ENCODE results near the gene CARMIL1.

Gene CARMIL1

GRCh38 chr6:25290306-25291060 lies 11.3 kb downstream of the CARMIL1 start:
- ChIA-PET POLR2A (no interaction called here), CTCF (interaction anchor here (1.2 kb wide), 2 partner anchors 11 to 25 kb away, joined by 4 to 5 read pairs; partner anchors contain the start of gene CARMIL1)
- TF ChIP-seq BCL11A (tag by site-specific recombination; IDR thresholded peaks at IDR 0.05; ENCODE audit: low read depth) (no peak), KLF10 (tag by site-specific recombination; IDR thresholded peaks at IDR 0.05) (no peak)
- TF ChIP-seq, protein P1, sequence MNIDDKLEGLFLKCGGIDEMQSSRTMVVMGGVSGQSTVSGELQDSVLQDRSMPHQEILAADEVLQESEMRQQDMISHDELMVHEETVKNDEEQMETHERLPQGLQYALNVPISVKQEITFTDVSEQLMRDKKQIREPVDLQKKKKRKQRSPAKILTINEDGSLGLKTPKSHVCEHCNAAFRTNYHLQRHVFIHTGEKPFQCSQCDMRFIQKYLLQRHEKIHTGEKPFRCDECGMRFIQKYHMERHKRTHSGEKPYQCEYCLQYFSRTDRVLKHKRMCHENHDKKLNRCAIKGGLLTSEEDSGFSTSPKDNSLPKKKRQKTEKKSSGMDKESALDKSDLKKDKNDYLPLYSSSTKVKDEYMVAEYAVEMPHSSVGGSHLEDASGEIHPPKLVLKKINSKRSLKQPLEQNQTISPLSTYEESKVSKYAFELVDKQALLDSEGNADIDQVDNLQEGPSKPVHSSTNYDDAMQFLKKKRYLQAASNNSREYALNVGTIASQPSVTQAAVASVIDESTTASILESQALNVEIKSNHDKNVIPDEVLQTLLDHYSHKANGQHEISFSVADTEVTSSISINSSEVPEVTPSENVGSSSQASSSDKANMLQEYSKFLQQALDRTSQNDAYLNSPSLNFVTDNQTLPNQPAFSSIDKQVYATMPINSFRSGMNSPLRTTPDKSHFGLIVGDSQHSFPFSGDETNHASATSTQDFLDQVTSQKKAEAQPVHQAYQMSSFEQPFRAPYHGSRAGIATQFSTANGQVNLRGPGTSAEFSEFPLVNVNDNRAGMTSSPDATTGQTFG (tag by site-specific recombination; IDR thresholded peaks at IDR 0.05; ENCODE audit: borderline replicate concordance): no peak
- Histone ChIP-seq H3K9me3 (ENCODE audit: control insufficient read depth, insufficient read depth, low read depth, low read length) (no peaks in the 10 kb centered on the region), H3K4me1 (ENCODE audit: control insufficient read depth, insufficient read depth, low read length) (no peaks in the 10 kb centered on the region; the same call in 1 of the 2 replicates), H3K4me3 (ENCODE audit: low read depth, low read length) (no peak overlapping the region), H3K36me3 (ENCODE audit: control insufficient read depth in 2 of 2, insufficient read depth in 1 of 2, low read length in 2 of 2) (no peaks in the 10 kb centered on the region), H3K27ac (ENCODE audit: extremely low read depth, low read depth, low read length) (no peak overlapping the region)

GRCh38 chr6:25292384-25292783 lies 13.2 kb downstream of the CARMIL1 start:
- CTCF ChIA-PET: interaction anchor here (0.6 to 1.3 kb wide), 4 partner anchors 13 to 254 kb away, joined by 3 to 4 read pairs (median 3); partner anchors contain the start of gene CARMIL1
- Histone ChIP-seq H3K36me3 (ENCODE audit: control insufficient read depth in 2 of 2, insufficient read depth in 1 of 2, low read length in 2 of 2) (no peaks in the 10 kb centered on the region), H3K27ac (ENCODE audit: extremely low read depth, low read depth, low read length) (no peak overlapping the region), H3K4me3 (ENCODE audit: low read depth, low read length) (no peak overlapping the region), H3K4me1 (ENCODE audit: control insufficient read depth, insufficient read depth, low read length) (peaks cover 4% of the 10 kb centered on the region; the same call in 1 of the 2 replicates), H3K9me3 (ENCODE audit: control insufficient read depth, insufficient read depth, low read depth, low read length) (no peaks in the 10 kb centered on the region)
- POLR2A ChIA-PET: interaction anchor here (0.7 to 1.0 kb wide), 2 partner anchors 13 to 126 kb away, joined by 3 read pairs; partner anchors contain the start of gene CARMIL1
- TF ChIP-seq FEZF1 (tag by site-specific recombination; IDR thresholded peaks at IDR 0.05) (no peak), MEIS1 (CRISPR knock-in tag; IDR thresholded peaks at IDR 0.05; ENCODE audit: borderline replicate concordance) (no peak), ZNF133 (tag by site-specific recombination; IDR thresholded peaks at IDR 0.05) (no peak)

- no peak overlapping the region for H3K4me3 ChIP-seq (ENCODE audit: low read depth, low read length)
- H3K36me3 ChIP-seq (ENCODE audit: control insufficient read depth in 2 of 2, insufficient read depth in 1 of 2, low read length in 2 of 2): no peaks in the 10 kb centered on the region
- CTCF ChIA-PET: interaction anchor here (0.5 to 1.8 kb wide), 6 partner anchors 17 to 880 kb away, joined by 3 to 5 read pairs (median 3); no protein-coding TSS in a partner anchor
- POLR2A ChIA-PET: interaction anchor here (0.5 to 1.5 kb wide), 3 partner anchors 16 to 19 kb away, joined by 3 to 5 read pairs (median 4); partner anchors contain the start of gene CARMIL1
- no peak overlapping the region for H3K27ac ChIP-seq (ENCODE audit: extremely low read depth, low read depth, low read length)
- peaks cover 4% of the 10 kb centered on the region; the same call in 1 of the 2 replicates for H3K4me1 ChIP-seq (ENCODE audit: control insufficient read depth, insufficient read depth, low read length)
- no peaks in the 10 kb centered on the region for H3K9me3 ChIP-seq (ENCODE audit: control insufficient read depth, insufficient read depth, low read depth, low read length)
- TF ChIP-seq, protein P2, sequence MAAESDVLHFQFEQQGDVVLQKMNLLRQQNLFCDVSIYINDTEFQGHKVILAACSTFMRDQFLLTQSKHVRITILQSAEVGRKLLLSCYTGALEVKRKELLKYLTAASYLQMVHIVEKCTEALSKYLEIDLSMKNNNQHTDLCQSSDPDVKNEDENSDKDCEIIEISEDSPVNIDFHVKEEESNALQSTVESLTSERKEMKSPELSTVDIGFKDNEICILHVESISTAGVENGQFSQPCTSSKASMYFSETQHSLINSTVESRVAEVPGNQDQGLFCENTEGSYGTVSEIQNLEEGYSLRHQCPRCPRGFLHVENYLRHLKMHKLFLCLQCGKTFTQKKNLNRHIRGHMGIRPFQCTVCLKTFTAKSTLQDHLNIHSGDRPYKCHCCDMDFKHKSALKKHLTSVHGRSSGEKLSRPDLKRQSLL (tag by site-specific recombination; IDR thresholded peaks at IDR 0.05): no peak
- no peak for TF ChIP-seq YY2 (tag by site-specific recombination; IDR thresholded peaks at IDR 0.05)
- TF ChIP-seq, protein P3, sequence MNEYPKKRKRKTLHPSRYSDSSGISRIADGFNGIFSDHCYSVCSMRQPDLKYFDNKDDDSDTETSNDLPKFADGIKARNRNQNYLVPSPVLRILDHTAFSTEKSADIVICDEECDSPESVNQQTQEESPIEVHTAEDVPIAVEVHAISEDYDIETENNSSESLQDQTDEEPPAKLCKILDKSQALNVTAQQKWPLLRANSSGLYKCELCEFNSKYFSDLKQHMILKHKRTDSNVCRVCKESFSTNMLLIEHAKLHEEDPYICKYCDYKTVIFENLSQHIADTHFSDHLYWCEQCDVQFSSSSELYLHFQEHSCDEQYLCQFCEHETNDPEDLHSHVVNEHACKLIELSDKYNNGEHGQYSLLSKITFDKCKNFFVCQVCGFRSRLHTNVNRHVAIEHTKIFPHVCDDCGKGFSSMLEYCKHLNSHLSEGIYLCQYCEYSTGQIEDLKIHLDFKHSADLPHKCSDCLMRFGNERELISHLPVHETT (tag by site-specific recombination; IDR thresholded peaks at IDR 0.05): no peak
- no peak for TF ChIP-seq ZNF184 (tag by site-specific recombination; IDR thresholded peaks at IDR 0.05)
- TF ChIP-seq KLF1 (tag by site-specific recombination; IDR thresholded peaks at IDR 0.05): no peak
- no peak for TF ChIP-seq ZNF510 (tag by site-specific recombination; IDR thresholded peaks at IDR 0.05; ENCODE audit: insufficient replicate concordance)
- TF ChIP-seq ZNF26 (tag by site-specific recombination; IDR thresholded peaks at IDR 0.05): no peak
- no peak for TF ChIP-seq ZNF529 (tag by site-specific recombination; IDR thresholded peaks at IDR 0.05; ENCODE audit: insufficient replicate concordance)
- TF ChIP-seq ZNF2 (tag by site-specific recombination; IDR thresholded peaks at IDR 0.05): no peak
- no peak for TF ChIP-seq ZNF24 (tag by site-specific recombination; IDR thresholded peaks at IDR 0.05)
- TF ChIP-seq ZNF112 (tag by site-specific recombination; IDR thresholded peaks at IDR 0.05): no peak
- no peak for TF ChIP-seq ZNF677 (tag by site-specific recombination; IDR thresholded peaks at IDR 0.05)
- no peak for TF ChIP-seq WT1 (tag by site-specific recombination; IDR thresholded peaks at IDR 0.05)
- TF ChIP-seq ZNF214 (tag by site-specific recombination; IDR thresholded peaks at IDR 0.05; ENCODE audit: borderline replicate concordance): no peak
- TF ChIP-seq SP3 (tag by site-specific recombination; IDR thresholded peaks at IDR 0.05): no peak
- TF ChIP-seq INSM2 (tag by site-specific recombination; IDR thresholded peaks at IDR 0.05): no peak
Measured at GRCh38 chr6:25295651-25296050, 16.5 kb downstream of the CARMIL1 start.
